Transverse colon (tissue), 3 donors: ENCODE measurements around the gene GPC5.

Experiments used
- POLR2A ChIP-seq: fragments of 450-650 bp; IDR thresholded peaks from one replicate; pipeline ENCODE4 v1.6.1; 2016; ENCODE audit warnings: antibody characterized with exemption, mild to moderate bottlenecking, moderate library complexity
- TF ChIP-seq, protein P1 (sequence below), 5 experiments: fragments of 200-600 bp in 3 of 5; fragments of 450-650 bp in 2 of 5; sonication (generic) in 3 of 5; IDR thresholded peaks; 1 replicate in 2 of 5; 2 replicates in 3 of 5; pipeline ENCODE4 v1.5.1; 2016 to 2017; ENCODE audit warnings: antibody characterized with exemption in 5 of 5, inconsistent platforms in 3 of 5, mild to moderate bottlenecking in 2 of 5, moderate library complexity in 1 of 5

- TF ChIP-seq POLR2A = no peak
- TF ChIP-seq, protein P1, sequence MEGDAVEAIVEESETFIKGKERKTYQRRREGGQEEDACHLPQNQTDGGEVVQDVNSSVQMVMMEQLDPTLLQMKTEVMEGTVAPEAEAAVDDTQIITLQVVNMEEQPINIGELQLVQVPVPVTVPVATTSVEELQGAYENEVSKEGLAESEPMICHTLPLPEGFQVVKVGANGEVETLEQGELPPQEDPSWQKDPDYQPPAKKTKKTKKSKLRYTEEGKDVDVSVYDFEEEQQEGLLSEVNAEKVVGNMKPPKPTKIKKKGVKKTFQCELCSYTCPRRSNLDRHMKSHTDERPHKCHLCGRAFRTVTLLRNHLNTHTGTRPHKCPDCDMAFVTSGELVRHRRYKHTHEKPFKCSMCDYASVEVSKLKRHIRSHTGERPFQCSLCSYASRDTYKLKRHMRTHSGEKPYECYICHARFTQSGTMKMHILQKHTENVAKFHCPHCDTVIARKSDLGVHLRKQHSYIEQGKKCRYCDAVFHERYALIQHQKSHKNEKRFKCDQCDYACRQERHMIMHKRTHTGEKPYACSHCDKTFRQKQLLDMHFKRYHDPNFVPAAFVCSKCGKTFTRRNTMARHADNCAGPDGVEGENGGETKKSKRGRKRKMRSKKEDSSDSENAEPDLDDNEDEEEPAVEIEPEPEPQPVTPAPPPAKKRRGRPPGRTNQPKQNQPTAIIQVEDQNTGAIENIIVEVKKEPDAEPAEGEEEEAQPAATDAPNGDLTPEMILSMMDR (IDR thresholded peaks at IDR 0.05) = no peak
These were observed 991.8 kb downstream of the GPC5 start for GRCh38 chr13:92390217-92390616.
